ENCODE data around the gene MXD3.

DNA sequence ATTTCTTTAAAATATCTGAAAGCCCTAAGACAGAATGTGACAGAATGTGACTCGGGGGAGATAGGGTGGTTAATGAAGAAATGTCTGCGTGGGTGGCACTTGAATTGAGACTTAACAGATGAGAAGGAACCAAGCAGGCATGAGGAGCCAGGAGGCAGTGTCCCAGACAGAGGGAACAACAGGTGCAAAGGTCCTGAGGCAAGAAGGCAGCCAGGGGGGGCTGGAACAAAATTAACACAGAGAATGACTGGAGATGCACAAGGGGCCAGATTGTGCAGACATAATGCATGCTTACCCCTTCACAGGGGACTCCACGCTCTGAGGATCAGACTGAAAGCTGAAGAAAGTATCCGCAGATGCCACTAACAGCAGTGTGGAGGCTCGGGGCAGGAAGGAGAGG, 38.1 kb upstream of the MXD3 start:
- no peak for TF ChIP-seq POLR2A (IDR thresholded peaks at IDR 0.05)
- TF ChIP-seq, protein P1, sequence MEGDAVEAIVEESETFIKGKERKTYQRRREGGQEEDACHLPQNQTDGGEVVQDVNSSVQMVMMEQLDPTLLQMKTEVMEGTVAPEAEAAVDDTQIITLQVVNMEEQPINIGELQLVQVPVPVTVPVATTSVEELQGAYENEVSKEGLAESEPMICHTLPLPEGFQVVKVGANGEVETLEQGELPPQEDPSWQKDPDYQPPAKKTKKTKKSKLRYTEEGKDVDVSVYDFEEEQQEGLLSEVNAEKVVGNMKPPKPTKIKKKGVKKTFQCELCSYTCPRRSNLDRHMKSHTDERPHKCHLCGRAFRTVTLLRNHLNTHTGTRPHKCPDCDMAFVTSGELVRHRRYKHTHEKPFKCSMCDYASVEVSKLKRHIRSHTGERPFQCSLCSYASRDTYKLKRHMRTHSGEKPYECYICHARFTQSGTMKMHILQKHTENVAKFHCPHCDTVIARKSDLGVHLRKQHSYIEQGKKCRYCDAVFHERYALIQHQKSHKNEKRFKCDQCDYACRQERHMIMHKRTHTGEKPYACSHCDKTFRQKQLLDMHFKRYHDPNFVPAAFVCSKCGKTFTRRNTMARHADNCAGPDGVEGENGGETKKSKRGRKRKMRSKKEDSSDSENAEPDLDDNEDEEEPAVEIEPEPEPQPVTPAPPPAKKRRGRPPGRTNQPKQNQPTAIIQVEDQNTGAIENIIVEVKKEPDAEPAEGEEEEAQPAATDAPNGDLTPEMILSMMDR (IDR thresholded peaks at IDR 0.05): no peak
